ENCODE results near the gene CREB3L2.

- TF ChIP-seq CTCF (conservative IDR thresholded peaks at IDR 0.05) (no peak), EZH2 (IDR thresholded peaks at IDR 0.05; ENCODE audit: low read depth) (no peak)
Measured at GRCh38 chr7:137862358-137862757, 139.5 kb downstream of the CREB3L2 start.

Data from PC-9 (cell line).